Dendritic cell treated with granulocyte-macrophage colony-stimulating factor and Interleukin-4, amounts not matched to agents 40 ng/mL and 50 ng/mL, for 4 days (primary cell): Measurements from ENCODE around the gene HOXD12.

Experiments used
- H3K27ac Mint-ChIP-seq: one replicate; pipeline ENCODE4 v1.8.0; 2022; ENCODE audit warnings: mild to moderate bottlenecking, mixed read lengths
- H3K27me3 Mint-ChIP-seq: one replicate; pipeline ENCODE4 v1.8.0; 2022; ENCODE audit warnings: mild to moderate bottlenecking, mixed read lengths
- H3K36me3 Mint-ChIP-seq: one replicate; pipeline ENCODE4 v1.8.0; 2022; ENCODE audit warnings: low read depth, mixed read lengths
- H3K4me1 Mint-ChIP-seq: one replicate; pipeline ENCODE4 v1.8.0; 2022; ENCODE audit warnings: low read depth, mixed read lengths
- H3K4me3 Mint-ChIP-seq: one replicate; pipeline ENCODE4 v1.8.0; 2022; ENCODE audit warnings: mild to moderate bottlenecking, moderate library complexity, mixed read lengths
- H3K9me3 Mint-ChIP-seq: one replicate; pipeline ENCODE4 v1.8.0; 2022; ENCODE audit warnings: mixed read lengths
- intact Hi-C: fragments of 100-400 bp; cut with micrococcal nuclease; formaldehyde crosslinking; loops from one replicate; pipeline ENCODE4 v1.15.0; 2022

HOXD12 gene

DNA sequence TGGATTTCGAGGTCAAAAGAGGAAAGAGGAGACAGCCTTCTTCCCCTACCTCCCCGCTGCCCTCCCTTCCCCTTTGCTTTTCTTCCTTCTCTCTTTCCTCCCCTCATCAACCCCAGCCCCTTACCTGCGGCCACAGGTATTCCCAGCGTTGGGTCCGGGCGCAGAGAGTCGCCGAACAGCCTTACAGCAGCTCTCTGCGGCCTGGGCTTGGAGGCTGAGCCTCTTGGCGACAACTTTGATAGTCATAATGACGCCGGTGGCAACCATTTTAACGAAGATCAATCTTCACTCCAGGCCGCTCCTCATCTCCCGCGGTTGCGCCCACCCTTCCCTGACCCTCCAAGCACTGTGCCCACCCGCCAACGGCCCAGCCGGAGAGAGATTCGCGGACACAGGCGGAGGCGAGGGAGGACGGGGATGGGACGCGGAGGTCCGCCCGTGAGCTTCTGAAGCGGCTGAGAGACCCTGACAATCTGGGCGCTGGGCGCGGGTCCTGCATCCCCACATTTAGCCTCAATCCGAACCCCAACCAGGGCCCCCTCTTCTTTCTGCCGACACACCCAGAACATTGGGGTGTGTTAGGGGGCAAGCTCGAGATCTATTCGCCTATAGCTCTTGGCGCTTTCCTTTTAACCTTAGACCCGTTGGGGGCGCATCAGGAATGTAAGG is 14.3 kb upstream of the HOXD12 start:
- no peak overlapping the region for H3K27ac Mint-ChIP-seq
- H3K36me3 Mint-ChIP-seq: no peaks in the 10 kb centered on the region
- H3K9me3 Mint-ChIP-seq: no peaks in the 10 kb centered on the region
- no peak overlapping the region for H3K4me3 Mint-ChIP-seq
- peaks cover 42% of the 10 kb centered on the region for H3K4me1 Mint-ChIP-seq
- peaks cover 100% of the 10 kb centered on the region for H3K27me3 Mint-ChIP-seq
- intact Hi-C loops: no loop called here

- Mint-ChIP-seq H3K4me1 (peaks cover 39% of the 10 kb centered on the region), H3K27ac (no peak overlapping the region)
- intact Hi-C loops: no loop called here
Observed at GRCh38 chr2:176085861-176086771, 13.5 kb upstream of the HOXD12 start.

GRCh38 chr2:176087330-176088047 is 12.1 kb upstream of the HOXD12 start:
- Mint-ChIP-seq H3K4me1 (peaks cover 53% of the 10 kb centered on the region), H3K36me3 (no peaks in the 10 kb centered on the region), H3K27me3 (peaks cover 98% of the 10 kb centered on the region), H3K4me3 (peak overlapping the region; percentile 79), H3K9me3 (no peaks in the 10 kb centered on the region), H3K27ac (no peak overlapping the region)
- intact Hi-C loops: loop anchor here (2.0 kb wide), 1 partner anchor 721 kb away; no protein-coding TSS in a partner anchor

More at GRCh38 chr2:176085861-176086771, 13.5 kb upstream of the HOXD12 start:
- Mint-ChIP-seq H3K9me3 (no peaks in the 10 kb centered on the region), H3K36me3 (no peaks in the 10 kb centered on the region), H3K4me3 (no peak overlapping the region), H3K27me3 (peaks cover 100% of the 10 kb centered on the region)

DNA sequence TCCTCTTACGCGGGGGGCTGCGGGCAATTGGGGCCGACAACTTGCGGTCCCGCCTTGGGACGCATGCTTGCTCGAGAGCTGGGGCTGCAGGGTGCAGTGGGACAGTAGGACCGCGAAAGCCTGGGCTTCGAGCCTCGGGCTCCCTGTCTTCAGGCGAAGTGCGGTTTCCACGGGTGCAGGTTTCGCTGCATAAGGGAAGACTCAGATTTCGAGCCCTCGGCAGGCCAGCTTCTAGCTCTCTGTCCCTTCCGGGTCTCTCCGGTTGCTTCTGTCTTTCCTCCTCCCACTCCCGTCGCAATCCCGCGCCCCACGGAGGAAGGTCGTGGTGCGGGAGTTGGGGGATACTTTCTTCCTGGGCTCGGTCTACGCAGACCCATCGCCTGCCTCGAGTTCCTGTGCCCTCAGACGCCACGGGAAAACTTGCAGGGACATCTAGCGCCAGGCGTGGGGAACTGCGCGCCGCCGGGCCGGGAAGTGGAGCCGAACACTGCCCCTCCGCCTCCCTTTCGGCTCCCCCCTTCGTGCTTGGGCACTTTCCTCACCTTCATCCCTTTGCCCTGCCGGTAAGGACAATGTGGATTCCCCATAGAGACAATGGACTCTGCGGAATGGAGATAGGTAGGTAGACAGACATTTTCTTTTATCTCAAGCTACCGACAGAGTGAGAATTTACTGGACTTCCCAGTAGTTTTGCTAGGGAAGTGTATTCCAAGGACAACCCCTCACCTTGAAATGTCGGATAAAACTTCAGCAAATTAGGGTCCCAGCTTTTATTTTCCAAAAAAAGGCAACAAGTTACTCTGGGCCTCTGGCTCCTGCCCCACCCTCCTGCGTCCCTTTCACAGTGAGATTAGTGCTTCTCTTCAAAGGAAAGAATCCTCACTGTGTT is 11.3 kb upstream of the HOXD12 start:
- no peaks in the 10 kb centered on the region for H3K36me3 Mint-ChIP-seq
- intact Hi-C loops: loop anchor here (2.0 kb wide), 1 partner anchor 721 kb away; no protein-coding TSS in a partner anchor
- H3K9me3 Mint-ChIP-seq: no peaks in the 10 kb centered on the region
- H3K27me3 Mint-ChIP-seq: peaks cover 95% of the 10 kb centered on the region
- H3K27ac Mint-ChIP-seq: no peak overlapping the region
- peaks cover 54% of the 10 kb centered on the region for H3K4me1 Mint-ChIP-seq
- peak overlapping the region; percentile 79 for H3K4me3 Mint-ChIP-seq

- Mint-ChIP-seq H3K27me3 (peaks cover 95% of the 10 kb centered on the region), H3K9me3 (no peaks in the 10 kb centered on the region), H3K27ac (no peak overlapping the region), H3K36me3 (no peaks in the 10 kb centered on the region), H3K4me3 (no peak overlapping the region), H3K4me1 (peaks cover 59% of the 10 kb centered on the region)
- intact Hi-C loops: loop anchor here (2.0 kb wide), 1 partner anchor 722 kb away; no protein-coding TSS in a partner anchor
Observed at GRCh38 chr2:176088937-176089842, 10.4 kb upstream of the HOXD12 start.

- Mint-ChIP-seq H3K4me3 (no peak overlapping the region), H3K4me1 (peaks cover 52% of the 10 kb centered on the region), H3K27ac (no peak overlapping the region), H3K9me3 (no peaks in the 10 kb centered on the region), H3K36me3 (no peaks in the 10 kb centered on the region), H3K27me3 (peaks cover 95% of the 10 kb centered on the region)
- intact Hi-C loops: loop anchor here (2.0 to 10.0 kb wide), 2 partner anchors 85 to 723 kb away; partner anchors contain the start of gene LNPK
Observed at GRCh38 chr2:176089843-176090395, 9.7 kb upstream of the HOXD12 start.

- intact Hi-C loops: loop anchor here (10.0 kb wide), 1 partner anchor 86 kb away; the partner anchor contains the start of gene LNPK
- no peak overlapping the region for H3K4me3 Mint-ChIP-seq
- H3K9me3 Mint-ChIP-seq: no peaks in the 10 kb centered on the region
- H3K27ac Mint-ChIP-seq: no peak overlapping the region
- peaks cover 46% of the 10 kb centered on the region for H3K4me1 Mint-ChIP-seq
- peaks cover 95% of the 10 kb centered on the region for H3K27me3 Mint-ChIP-seq
- no peaks in the 10 kb centered on the region for H3K36me3 Mint-ChIP-seq
Observed at GRCh38 chr2:176090862-176091261, 8.7 kb upstream of the HOXD12 start.

- peaks cover 40% of the 10 kb centered on the region for H3K4me1 Mint-ChIP-seq
- intact Hi-C loops: loop anchor here (10.0 kb wide), 1 partner anchor 87 kb away; the partner anchor contains the start of gene LNPK
- no peaks in the 10 kb centered on the region for H3K36me3 Mint-ChIP-seq
- H3K27ac Mint-ChIP-seq: no peak overlapping the region
- H3K4me3 Mint-ChIP-seq: peak overlapping the region; percentile 28
- peaks cover 94% of the 10 kb centered on the region for H3K27me3 Mint-ChIP-seq
- no peaks in the 10 kb centered on the region for H3K9me3 Mint-ChIP-seq
Observed at GRCh38 chr2:176091329-176092258, 8.0 kb upstream of the HOXD12 start.

GRCh38 chr2:176092270-176093144 is 7.1 kb upstream of the HOXD12 start, which contains the start of gene HOXD13:
Gene HOXD13, plus strand, starts transcription at chr2:176092721. Its CDS starts 170 bp downstream, at chr2:176092891.
- Mint-ChIP-seq H3K4me1 (peaks cover 50% of the 10 kb centered on the region), H3K27me3 (peaks cover 94% of the 10 kb centered on the region), H3K9me3 (no peaks in the 10 kb centered on the region), H3K27ac (no peak within 1 kb of the TSS), H3K4me3 (peak within 1 kb of the TSS; percentile 73), H3K36me3 (no peaks in the 10 kb centered on the region)
- intact Hi-C loops: loop anchor here (10.0 kb wide), 1 partner anchor 88 kb away; the partner anchor contains the start of gene LNPK

DNA sequence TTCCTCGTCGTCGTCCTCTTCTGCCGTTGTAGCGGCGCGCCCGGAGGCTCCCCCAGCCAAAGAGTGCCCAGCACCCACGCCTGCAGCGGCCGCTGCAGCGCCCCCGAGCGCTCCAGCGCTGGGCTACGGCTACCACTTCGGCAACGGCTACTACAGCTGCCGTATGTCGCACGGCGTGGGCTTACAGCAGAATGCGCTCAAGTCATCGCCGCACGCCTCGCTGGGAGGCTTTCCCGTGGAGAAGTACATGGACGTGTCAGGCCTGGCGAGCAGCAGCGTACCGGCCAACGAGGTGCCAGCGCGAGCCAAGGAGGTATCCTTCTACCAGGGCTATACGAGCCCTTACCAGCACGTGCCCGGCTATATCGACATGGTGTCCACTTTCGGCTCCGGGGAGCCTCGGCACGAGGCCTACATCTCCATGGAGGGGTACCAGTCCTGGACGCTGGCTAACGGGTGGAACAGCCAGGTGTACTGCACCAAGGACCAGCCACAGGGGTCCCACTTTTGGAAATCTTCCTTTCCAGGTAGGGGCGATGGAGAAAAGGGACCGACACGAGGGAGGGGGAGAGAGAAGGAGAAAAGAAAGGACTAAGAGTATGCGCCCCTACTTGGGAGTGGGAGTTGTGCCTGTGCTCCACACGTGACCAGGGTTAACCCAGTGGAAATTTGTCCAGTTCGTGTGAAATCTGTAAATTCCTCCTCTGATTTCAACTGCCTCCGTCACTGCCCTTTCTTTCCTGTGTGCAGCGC is 6.3 kb upstream of the HOXD12 start:
- H3K9me3 Mint-ChIP-seq: no peaks in the 10 kb centered on the region
- H3K27me3 Mint-ChIP-seq: peaks cover 94% of the 10 kb centered on the region
- H3K27ac Mint-ChIP-seq: no peak overlapping the region
- intact Hi-C loops: loop anchor here (10.0 kb wide), 1 partner anchor 89 kb away; the partner anchor contains the start of gene LNPK
- H3K4me3 Mint-ChIP-seq: peak overlapping the region; percentile 73
- H3K4me1 Mint-ChIP-seq: peaks cover 49% of the 10 kb centered on the region
- H3K36me3 Mint-ChIP-seq: no peaks in the 10 kb centered on the region
